KBM-7 (cell line): ENCODE data around the gene GCGR.

ENCODE experiments used
- DNase-seq: peaks from one replicate; pipeline ENCODE4 v3.0.0-alpha.2; 2015
- in situ Hi-C: fragments of 300-500 bp; cut with MboI; formaldehyde crosslinking; loops from 2 replicates; pipeline ENCODE4 v1.14.3; 2020; ENCODE audit warnings: low sequenced_read_pairs, low pct_unique_long_range_greater_than_20kb, mixed read lengths

Gene GCGR

DNA sequence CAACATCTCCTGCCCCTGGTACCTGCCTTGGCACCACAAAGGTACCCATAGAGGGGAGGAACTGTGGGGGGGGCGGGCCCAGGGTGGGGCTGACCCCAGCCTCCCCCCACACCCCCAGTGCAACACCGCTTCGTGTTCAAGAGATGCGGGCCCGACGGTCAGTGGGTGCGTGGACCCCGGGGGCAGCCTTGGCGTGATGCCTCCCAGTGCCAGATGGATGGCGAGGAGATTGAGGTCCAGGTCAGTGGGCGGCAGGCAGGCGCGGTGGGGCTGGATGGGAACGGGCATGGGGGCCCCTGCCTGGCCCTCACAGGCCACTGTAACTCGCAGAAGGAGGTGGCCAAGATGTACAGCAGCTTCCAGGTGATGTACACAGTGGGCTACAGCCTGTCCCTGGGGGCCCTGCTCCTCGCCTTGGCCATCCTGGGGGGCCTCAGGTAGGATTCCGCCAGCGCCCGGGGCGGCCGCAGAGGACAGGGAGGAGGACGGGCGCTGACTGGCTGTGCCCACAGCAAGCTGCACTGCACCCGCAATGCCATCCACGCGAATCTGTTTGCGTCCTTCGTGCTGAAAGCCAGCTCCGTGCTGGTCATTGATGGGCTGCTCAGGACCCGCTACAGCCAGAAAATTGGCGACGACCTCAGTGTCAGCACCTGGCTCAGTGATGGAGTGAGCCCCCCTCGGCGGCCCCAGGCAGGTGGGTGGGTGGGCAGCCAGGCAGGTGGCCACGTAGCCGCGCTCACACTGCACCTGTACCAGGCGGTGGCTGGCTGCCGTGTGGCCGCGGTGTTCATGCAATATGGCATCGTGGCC, 7.1 kb downstream of the GCGR start:
- no peak for DNase-seq
- in situ Hi-C loops: no loop called here

DNA sequence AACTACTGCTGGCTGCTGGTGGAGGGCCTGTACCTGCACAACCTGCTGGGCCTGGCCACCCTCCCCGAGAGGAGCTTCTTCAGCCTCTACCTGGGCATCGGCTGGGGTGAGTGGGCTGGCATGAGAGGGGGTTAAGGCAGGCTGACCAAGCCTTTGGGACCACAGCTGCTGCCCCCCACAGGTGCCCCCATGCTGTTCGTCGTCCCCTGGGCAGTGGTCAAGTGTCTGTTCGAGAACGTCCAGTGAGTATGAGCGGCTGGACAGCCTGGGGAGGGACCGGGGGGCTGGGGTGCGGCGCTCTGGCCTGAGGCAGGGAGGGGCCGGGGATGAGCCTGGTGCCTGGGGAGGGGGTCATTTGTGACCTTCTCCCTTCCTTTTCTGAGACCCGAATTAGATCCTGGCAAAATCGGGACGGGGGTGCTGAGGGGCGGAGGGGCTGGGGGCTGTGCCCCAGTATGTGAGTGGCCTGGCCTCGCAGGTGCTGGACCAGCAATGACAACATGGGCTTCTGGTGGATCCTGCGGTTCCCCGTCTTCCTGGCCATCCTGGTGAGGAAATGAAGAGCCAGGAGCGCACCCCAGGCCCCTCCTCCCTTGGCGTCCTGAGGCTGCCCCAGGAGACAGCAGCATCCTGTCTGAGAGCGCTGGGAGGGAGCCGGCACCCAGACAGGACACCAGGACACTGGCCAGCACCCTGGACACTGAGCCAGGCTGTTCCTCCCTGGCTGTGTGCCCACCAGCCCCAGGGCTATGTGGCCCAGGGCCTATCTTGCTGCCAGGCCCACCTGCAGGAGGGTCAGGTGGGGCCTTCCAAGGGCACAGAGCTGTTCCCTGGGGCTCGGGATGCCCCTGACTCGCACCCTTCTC, 8.0 kb downstream of the GCGR start:
- no peak for DNase-seq
- in situ Hi-C loops: no loop called here

DNA sequence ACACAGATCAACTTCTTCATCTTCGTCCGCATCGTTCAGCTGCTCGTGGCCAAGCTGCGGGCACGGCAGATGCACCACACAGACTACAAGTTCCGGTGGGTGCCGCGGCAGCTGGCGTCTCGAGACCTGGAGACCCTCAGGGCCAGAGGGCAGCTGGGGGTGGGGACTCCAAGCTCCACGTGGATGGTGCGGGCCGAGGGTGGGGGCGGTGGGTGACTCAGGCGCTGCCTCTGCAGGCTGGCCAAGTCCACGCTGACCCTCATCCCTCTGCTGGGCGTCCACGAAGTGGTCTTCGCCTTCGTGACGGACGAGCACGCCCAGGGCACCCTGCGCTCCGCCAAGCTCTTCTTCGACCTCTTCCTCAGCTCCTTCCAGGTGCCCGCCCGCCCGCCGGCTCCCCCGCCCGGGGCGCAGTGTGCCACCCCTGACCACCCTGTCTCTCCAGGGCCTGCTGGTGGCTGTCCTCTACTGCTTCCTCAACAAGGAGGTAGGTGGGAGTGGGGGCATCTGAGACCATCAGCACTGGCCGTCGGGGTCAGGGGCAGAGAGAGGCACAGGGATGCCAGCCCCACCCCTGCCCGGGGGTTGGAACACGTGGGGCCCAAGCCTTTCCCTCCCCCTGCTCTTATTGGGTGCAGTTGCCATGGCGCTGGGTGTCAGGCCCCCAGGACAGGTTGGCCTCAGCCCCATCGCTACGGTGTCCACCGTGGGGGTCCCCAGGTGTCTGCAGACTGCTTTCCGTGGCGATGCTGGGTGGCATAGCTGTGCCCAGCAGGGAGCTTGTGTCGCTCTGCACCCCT, 8.8 kb downstream of the GCGR start:
- in situ Hi-C loops: no loop called here
- DNase-seq: no peak

DNA sequence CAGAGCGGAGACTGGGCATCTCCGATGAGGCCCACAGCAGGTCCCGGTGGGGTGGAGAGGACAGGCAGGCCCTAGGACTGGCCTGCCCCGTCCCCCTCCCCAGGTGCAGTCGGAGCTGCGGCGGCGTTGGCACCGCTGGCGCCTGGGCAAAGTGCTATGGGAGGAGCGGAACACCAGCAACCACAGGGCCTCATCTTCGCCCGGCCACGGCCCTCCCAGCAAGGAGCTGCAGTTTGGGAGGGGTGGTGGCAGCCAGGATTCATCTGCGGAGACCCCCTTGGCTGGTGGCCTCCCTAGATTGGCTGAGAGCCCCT, 9.4 kb downstream of the GCGR start:
- in situ Hi-C loops: no loop called here
- DNase-seq: no peak

DNA sequence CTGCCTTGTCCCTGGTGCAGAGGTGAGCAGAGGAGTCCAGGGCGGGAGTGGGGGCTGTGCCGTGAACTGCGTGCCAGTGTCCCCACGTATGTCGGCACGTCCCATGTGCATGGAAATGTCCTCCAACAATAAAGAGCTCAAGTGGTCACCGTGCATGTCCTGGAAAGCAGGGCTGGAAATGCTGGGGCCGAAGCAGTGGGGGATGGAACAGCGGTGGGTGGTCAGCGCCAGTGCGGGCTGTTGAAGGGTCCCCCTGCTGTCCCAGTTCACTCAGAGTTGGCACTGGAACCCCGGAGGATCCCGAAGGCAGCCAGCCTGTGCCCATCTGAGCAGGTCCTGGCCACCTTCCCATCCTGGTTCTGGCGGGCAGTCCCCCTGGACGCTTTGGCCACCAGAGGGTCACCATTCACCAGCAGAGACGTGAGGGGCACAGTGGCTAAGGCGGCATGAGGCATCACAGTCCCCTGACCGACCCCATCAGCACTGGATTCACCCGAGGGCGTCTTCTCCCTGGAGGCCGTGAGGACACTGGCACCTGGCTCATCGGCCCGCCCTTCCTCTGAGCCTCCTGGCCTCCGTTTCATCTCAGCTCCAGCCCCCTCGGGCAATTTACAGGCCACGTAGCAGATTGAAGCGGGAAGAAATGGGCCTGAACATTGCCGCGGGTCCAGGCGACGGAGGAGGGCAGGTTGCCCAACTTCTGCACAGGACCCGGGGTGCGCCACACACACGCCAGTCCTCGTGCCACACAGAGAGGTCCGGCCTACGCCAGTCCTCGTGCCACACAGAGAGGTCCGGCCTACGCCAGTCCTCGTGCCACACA, 10.1 kb downstream of the GCGR start:
- no peak for DNase-seq
- in situ Hi-C loops: no loop called here

DNA sequence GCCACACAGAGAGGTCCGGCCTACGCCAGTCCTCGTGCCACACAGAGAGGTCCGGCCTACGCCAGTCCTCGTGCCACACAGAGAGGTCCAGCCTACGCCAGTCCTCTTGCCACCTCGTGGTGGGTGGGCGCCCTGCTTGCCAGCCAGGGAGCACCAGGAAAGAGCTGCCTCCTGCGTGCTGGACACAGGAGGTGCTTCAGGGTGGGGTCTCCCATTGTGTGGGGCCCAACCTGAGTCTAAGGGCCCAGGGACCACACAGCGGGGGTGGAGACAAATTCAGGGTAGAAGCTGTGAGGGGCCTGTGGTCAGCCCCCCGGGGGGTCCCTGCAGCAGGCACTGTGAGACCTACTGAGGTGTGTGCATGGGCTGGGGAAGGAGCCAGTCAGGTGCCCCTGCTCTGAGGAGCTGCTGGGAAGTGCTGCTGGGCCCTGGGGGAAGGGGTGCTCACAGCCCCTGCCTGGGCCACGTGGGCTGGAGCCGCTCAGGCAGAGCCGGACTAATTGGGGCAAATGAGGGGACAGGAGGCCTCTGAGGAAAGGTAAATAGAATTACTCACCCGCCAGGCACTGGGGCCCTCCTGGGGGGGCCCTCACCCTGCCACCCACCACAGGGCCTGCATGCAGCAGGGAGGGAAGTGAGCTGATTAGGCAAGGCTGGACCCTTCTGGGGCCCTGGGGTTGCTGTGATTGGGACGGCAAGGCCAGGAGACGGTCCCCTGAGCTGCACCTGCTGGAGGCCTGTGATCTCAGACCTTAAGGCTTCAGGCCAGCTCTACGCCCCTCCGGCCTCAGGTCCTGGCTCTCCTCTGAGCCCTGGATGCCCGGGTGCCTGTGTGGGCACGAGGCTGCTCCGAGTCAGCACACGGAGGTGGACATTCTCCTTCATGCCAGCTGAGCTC, 11.0 kb downstream of the GCGR start:
- no peak for DNase-seq
- in situ Hi-C loops: no loop called here

DNA sequence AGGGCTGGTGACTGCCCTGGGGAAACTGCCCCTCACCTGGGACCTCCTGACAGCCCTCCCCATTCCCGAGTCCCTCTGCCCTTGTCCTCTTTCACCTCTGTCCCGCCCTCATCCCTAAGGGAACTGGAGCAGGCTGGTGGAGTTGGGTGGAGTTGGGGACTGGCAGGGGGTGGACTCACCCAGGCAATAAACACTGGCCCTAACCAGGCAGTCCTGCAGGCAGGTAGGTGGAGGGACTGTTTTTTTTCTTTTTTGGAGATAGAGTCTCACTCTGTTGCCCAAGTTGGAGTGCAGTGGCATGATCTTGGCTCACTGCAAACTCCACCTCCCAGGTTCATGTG, 11.7 kb downstream of the GCGR start:
- in situ Hi-C loops: no loop called here
- no peak for DNase-seq

DNA sequence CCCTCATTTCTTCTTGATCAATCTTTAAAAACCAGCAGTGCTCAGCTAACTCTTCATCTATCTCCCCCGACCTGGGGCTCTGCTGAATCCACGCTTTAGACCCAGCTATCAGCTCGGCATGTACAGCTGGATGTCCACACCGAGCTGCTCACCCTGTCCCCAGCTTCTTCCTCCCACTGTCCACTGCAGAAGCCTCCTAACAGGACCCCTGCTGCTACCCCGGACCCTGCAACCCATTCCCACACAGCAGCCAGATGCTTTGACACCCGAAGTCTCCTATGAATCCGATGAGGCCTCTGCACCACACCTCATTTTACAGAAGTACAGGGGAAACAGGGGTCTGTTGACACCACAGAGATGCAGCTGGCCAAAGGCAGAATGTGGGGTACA, 13.8 kb downstream of the GCGR start:
- DNase-seq: no peak
- in situ Hi-C loops: no loop called here

DNA sequence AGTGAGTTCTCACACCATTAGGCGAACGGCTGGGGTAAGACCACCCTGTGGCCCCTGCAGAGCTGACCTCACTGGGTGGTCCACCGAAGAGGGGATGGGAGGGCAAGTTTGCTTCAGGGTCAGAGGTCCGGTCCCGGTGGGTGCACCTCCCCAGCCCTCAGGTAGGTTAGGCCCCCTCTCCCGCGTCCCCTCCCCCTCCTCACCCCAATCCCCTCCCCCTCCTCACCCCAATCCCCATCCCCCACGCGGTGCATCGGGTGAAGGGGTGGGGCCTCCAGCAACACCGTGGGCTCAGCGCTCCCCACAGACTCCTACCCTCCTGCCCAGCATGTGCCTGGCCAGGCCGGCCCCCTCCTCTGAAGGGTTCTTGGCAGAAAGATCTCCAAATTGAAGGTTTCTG, 15.8 kb downstream of the GCGR start:
- in situ Hi-C loops: no loop called here

DNA sequence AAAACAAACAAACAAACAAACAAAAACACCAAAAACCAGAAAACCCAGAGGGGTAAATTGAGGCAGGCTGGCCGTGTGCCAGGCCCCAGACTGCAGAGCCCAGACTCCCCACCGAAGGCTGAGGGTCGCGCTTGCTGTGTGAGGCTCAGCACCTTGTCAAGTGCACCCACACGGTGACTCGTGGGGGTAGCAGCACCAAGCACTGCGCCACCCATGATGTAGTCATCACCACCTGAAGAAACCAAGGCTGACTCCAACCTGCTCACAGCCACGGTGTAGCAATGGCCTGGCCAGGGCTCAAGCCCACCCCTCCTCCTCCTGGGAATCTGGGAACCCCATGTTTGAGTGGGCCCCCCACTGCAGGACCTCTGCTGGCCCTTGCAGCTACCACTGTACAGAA, 17.2 kb downstream of the GCGR start:
- no peak for DNase-seq
- in situ Hi-C loops: no loop called here

More for the DNA sequence above, 15.8 kb downstream of the GCGR start:
- DNase-seq: no peak

DNA sequence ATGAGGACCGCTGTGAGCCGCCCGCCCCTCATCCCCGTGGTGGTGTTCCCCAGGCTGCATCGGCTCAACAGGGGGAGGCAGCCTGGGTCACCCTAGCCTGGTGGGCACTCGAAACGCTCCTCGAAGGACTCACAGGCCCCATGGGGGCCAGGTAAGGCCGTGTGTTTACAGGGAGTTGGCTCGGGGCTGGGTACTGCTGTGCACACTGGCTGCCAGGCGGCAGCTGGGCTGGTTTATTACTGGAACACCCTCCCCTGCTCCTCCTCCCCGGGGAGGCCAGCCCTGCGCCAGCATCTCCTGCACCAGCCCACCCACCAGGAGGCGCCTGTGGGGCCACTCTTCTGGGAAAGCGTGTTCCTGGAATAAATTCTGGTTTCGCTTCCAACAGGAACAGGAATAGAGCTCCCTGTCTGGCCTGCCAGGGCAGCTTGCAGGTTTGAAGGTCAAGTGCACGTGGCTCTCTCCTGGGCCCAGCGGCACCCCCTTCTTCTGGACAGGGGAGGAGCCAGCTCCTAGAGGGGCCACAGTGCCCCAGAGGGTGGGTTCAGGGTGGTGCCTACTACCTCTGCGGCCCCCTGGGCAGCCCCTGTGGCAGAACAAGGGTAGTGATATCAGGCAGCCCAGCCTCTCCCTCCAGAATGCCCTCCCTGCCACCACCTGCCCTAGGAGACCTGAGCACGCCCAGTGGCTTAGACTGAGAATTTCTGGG, 17.8 kb downstream of the GCGR start:
- in situ Hi-C loops: no loop called here
- peak; percentile 92 for DNase-seq

DNA sequence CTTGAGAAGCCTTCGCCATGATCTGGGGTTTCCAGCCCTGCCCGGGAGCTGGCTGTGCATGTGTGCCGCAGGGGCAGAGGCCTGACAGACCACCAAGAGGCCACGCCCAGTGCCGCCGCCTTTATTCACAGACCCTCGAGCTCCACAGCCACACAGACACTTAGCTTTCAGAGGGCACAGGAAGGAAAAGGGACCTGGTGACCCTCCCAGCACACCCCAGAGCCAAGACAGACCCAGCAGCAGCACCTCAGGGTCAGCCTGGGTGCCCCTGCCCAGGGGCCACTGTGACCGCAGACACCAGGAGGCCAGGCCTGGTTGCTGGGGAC, 18.3 kb downstream of the GCGR start:
- no peak for DNase-seq
- in situ Hi-C loops: no loop called here

DNA sequence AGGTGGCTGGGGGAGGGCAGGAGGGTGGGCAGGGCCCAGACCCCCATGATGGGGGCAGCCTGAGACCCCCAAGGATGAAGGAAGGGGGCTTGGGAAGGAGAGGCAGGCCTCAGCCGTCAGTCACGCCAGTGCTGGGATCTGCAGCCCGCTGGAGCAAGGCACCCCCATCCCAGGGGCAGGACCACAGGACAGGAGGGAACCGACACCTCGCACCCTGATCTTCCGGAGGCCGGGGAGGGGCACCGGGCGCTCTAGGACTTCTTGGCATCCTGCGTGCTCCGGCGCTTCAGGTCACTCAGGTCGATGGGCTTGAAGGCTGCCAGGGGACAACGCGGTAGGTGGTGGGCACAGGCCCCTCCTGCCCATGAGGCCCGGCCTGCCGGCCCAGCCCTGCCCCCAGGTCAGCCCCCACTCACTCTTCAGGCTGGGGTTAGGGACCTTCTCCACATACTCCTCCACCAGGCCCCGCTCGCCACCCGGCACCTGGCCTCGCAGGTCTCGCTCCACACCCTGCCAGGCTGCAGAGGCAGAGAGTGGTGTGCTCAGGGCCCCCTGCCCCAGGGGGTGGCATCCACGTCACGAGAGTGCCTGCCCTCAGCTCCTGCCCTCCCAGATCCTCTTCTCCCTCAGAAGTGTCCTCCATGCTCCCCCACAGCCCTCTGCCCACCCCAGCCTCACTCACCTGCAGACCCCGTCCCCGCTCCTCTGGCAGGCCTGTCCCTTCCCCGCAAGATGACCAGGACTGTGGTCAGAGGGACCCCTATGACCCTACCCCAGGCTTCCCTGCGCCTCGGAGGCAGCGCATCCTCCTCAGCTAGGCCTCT, 19.3 kb downstream of the GCGR start:
- in situ Hi-C loops: no loop called here
- no peak for DNase-seq

DNA sequence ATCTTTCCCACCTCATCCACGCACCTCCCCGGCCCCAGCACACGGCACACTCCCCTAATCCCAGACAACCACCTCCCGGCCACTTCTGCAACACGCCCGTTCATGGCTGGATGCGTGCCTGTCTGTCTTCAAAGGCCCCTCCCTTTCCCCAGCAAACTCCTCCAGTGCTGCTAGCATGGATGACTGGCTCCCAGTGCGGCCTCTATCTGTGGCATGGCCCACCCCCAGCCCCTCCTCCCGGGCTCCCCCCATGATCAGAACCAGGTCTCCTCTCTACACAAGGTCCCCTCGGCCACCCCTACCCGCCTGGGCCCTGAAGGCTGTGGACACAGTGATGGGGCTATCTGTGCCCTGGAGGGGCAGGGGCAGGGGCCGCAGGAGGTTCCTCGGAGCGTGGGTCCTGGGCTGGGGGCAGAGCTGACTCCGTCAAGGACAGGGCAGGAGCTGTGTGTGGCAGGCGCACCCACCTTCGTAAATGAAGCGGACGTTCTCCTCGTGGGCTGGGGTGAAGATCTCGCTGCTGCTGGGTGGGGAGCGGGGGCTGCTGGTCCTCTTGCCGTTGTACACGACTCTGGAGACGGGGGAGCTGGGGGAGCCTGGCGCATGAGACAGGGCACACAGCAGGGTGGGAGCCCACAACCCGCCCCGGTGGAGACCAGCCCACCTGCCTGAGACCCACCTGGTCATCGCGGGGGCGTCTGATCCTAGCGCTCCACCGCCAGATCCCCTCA, 20.0 kb downstream of the GCGR start:
- in situ Hi-C loops: no loop called here
- no peak for DNase-seq

DNA sequence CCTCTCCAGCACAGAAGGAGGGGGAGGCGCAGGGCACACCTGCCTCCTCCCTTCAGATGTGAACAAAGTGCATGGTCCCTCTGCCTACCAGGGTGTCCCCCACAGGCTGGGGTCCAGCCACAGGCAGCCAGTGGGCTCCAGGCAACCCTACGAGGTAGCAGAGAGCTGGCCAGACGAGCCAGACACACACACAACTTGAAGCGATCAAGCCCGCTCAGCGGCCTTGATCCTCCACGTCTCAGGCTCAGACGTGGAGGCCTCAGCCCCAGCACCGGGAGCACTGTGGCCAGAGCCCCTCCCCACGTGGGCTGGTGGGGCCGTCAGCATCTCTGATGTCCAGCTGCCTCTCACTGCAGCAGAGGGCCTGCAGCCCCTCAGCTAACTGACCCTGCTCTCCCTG, 20.6 kb downstream of the GCGR start:
- no peak for DNase-seq
- in situ Hi-C loops: no loop called here

DNA sequence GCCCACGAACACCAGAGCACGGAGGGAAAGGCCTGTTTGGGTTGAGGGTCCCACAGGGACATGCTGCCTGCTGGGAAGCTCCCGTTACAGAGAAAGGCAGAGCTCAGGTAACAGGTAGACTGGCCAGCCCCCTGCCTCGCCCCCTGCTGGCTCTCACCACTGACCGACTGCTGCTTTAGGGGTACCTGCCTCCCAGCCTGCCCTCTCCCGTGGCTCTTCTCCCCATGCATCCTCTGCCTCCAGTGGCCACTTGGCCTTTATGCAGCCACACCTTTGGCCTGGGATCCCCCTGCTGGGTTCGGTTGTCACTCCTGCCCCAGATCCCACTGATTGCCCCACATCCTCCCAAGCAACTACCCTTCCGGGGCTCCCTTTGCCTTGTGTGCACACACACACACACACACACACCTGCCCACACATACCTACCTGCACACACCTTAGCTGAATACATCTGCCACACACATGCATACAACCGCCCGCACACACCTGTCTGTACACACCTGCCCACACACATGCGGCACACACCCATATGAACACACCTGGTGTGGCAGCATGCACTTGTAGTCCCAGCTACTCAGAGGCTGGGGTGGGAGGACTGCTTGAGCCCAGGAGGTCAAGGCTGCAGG, 22.0 kb downstream of the GCGR start:
- DNase-seq: no peak
- in situ Hi-C loops: no loop called here
